RCC 7860 (cell line): ENCODE measurements around the gene TENT4B.

Source experiments
- DNase-seq: peaks from one replicate; pipeline ENCODE4 v3.0.0-alpha.2; 2015; ENCODE audit warnings: low spot score
- FAIRE-seq: peaks from 2 replicates; lab custom pipeline; 2012; peaks lifted over from hg19 to GRCh38; lab: Jason Lieb, UNC

The TENT4B gene

GRCh38 chr16:50252082-50252611 lies 99.0 kb downstream of the TENT4B start:
- FAIRE-seq (no peak), DNase-seq (no peak)

DNA sequence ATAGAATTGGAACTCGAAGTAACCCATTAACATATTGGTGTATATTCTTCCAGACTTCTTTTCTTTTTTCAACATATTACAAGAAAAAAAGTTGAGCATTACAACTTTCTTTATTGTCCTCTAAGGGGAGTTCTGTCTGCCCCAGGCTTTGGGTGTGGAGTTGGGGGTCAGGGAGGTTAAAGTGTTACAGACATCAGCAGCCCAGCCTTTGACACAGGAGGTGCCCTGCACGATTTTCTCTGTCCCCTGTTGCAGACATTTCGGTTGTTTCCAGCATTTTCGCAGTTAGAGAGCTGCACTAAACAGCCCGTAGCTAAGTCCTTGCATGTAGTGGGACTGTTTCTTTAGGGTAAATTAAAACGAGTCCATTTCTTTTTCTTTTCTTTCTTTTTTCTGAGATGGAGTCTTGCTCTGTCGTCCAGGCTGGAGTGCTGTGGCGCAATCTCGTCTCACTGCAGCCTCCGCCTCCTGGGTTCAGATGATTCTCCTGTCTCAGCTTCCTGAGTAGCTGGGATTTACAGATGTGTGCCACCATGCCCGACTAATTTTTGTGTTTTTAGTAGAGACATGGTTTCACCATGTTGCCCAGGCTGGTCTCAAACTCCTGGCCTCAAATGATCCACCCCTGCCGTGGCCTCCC lies 99.9 kb downstream of the TENT4B start:
- DNase-seq (no peak), FAIRE-seq (no peak)

DNA sequence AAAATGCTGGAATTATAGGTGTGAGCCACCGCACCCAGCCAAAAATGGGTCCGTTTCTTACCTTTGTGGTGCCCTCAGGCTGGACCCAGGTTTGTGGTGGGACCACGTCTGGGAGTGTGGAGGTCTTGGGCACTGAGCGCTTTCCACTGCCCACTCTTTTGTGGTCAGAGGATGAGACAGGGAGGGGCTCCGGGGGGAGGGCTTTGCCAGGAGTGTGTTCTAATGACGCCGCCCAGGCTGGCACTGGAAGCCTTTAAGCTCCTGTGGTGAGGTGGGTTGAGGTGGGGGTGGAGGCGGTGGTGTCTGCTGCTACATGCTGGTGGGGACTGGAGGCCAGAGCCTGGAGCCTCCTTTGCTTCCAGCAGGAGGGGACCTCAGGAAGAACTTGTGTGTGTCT lies 100.4 kb downstream of the TENT4B start:
- DNase-seq = no peak

GRCh38 chr16:50254072-50254471 lies 101.0 kb downstream of the TENT4B start:
- FAIRE-seq = no peak
- DNase-seq = no peak

More for the DNA sequence above, 100.4 kb downstream of the TENT4B start:
- no peak for FAIRE-seq

GRCh38 chr16:50255538-50255937 lies 102.4 kb downstream of the TENT4B start:
- no peak for DNase-seq
- FAIRE-seq = no peak

DNA sequence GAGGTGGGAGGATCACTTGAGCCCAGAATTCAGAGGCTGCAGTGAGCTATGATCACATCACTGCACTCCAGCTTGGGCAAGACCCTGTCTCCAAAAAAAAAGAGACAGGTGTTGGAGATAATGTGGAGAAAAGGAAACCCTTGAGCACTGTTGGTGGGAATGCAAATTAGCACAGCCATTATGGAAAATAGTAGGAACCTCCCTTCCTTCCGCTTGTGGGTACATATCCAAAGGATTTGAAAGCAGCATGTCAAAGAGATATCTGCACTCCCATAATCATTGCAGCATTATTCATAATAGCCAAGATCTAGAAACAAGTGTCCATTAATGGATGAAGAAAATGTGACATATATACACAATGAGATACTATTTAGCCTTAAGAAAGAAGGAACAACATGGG lies 103.5 kb downstream of the TENT4B start:
- DNase-seq (no peak), FAIRE-seq (no peak)

- FAIRE-seq (no peak), DNase-seq (no peak)
These were observed 104.8 kb downstream of the TENT4B start for GRCh38 chr16:50257876-50258275.

DNA sequence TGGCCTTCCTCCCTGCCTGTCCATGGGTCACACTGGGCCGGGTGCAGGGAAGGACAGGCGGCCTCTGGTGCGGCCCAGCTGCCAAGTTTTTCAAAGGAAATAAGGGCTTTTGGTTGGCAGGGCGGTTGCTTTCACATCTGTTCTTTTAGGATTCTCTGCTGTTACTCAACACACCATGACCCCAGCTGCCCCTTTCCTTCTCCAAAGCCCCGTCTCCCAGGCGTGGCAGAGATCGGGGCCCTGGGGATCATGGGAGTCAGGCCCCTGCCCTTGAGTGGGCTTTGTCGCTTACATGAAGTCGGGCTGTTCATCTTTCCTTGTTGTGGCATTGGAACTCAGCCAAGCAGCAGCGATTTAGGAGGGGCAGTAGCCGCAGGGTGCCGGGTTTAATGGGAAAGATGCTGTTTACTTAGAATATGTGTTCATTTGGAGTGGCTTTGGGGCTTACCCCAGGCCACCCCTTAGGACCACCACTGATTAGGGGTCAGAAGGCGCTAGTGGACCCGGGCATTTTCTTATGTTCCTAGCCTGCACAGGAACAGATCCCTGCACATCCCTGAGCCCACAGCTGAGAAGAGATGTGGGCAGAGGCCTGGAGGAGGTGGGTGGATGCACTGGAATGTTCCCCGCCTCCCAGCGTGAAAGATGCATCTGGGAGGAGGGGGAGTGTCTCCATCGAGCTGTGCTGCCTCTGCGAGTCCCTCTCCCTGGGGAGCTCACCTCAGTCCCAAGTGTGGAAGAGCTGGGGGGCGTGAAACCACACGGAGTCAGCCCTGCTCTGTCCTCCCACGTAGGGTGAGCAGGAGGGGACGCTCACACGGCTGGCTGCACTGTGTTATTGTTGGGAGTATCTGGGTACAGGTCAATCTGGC lies 106.5 kb downstream of the TENT4B start:
- FAIRE-seq = no peak
- no peak for DNase-seq

DNA sequence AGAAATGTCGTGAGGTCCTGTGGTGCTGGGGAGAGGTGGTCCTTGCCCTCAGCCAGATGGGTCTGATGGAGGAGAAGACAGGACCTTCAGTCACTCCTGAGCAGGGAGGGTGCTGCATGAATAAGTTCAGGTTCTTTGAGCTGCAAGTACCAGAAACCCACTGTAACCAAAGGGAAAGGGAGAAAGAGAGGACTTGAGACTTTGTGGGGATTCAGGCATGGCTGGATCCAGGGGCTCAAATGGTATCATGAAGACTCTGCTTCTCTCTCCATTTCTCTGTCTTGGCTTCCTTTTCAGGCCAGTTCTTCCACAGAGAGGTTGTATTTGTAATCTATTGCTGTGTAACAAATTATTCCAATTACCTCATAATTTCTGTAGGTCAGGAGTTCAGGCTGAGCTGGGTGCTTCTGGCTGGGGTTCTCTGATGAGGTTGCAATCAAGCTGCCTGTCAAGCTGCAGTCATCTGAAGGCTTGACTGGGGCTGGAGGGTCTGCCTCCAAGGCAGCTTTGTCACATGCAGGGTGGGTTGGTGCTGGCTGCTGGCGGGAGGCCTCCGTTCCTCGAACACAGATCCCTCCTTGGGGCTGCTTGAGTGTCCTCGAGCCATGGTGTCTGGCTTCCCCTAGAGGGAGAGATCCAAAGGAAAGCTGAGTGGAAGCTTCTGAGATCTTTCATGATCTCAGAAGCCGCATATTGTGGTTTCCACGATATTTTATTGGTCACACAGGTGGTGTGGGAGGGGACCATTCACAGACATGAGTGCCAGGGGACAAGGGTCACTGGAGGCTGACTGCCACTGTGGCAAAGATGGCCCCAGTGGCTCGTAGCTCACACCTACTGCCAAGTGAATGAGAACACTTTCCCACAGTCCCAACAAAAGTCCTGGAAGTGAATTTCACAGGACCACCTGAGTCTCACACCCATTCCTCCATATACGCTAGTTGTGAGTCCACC lies 107.4 kb downstream of the TENT4B start:
- FAIRE-seq (no peak), DNase-seq (no peak)

- no peak for DNase-seq
- FAIRE-seq = no peak
These were observed 108.1 kb downstream of the TENT4B start for GRCh38 chr16:50261160-50261706.

DNA sequence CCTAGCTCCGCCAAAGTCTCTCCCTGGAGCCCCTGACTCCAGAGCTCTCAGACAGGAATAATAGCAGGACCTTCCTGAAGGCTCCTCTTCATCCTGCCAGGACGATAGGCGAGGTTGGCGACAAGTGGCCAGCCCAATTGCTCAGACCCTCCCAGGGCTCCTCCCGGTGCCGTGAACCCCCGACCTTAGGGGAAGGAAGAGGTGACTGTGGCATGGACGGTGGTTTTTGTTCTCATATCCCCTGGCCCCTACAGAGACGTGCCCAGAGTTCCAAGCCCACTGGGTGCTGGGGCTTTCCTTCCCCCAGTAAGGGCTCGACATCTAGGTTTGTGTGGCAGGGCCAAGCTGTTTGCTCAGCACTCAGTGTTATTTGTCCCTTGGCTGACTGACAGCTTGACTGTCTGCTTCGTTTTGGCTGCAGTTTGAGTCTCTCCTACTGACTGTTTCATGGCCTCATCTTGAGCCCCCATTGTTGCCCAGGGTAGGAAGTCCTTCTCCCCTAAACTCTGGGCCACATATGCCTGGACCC lies 108.7 kb downstream of the TENT4B start:
- DNase-seq (no peak), FAIRE-seq (no peak)

- FAIRE-seq (no peak), DNase-seq (no peak)
These were observed 110.2 kb downstream of the TENT4B start for GRCh38 chr16:50263060-50263909.

- DNase-seq = peak; percentile 12
- FAIRE-seq = no peak
These were observed 111.1 kb downstream of the TENT4B start for GRCh38 chr16:50263940-50264929.

DNA sequence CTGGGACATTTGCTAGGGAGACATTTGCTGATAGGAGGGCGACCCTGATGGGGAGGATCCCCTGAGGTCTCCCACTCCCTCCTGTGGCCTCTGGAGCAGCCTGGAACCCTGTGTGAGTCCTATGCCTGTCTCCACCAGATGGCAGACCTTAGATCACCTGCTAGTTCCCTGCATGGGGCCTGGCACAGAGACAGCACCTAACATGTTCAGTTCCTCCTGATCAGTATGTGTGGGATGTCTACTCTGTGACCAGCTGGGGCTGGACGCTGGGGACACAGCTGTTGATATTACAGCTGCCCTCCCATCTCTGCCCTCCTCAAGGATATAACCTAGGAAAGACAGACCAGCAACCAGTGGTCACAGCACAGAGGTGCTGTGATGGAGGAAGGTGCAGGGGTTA lies 112.2 kb downstream of the TENT4B start:
- no peak for FAIRE-seq
- peak; percentile 30 for DNase-seq

GRCh38 chr16:50265716-50266336 lies 112.7 kb downstream of the TENT4B start:
- DNase-seq (no peak), FAIRE-seq (no peak)

GRCh38 chr16:50266337-50267091 lies 113.4 kb downstream of the TENT4B start, which contains the start of gene ADCY7:
ADCY7 (plus strand) TSS chr16:50266551; CDS start chr16:50288180, 21,629 bp downstream.
- FAIRE-seq (peak; percentile 80), DNase-seq (peak; percentile 88)

DNA sequence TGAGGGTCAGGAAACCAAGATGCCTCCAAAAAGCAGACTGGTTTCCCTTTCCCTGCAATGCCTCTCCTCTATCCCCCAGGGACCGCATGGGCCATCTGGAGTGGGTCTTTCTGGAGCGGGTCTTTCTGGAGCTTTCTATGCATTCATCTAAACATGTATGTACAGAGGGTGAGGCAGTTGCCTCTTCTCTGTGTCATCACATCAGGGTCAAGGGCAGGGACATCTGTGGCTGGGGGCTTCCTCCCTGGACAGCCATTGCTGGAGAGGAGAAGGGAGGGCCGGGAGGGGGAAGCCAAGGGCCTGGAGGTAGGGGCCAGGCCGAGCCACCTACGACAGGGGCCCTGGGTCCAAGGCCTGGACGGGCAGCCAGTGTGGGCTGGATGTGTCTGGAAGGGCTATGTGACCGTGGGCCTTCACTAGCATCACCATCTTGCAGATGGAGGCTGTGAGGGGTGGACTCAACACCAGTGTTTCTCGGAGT lies 114.1 kb downstream of the TENT4B start:
- DNase-seq (no peak), FAIRE-seq (no peak)
